Psoas muscle (tissue), 8 donors: ENCODE measurements around the gene SMIM36. TPM values are rescaled to one million over a fixed set of nuclear protein-coding genes. Genes with fewer than 3 reads are reported as not detected.
A peak's percentile ranks its signal among the peaks of the same experiment; 100 is the strongest.
"Not testable (repeated sequence)": the region's sequence is repeated elsewhere in the genome, so short reads cannot be mapped to it uniquely, and the experiment has no call there.

Experiments used
- ATAC-seq, 4 donors: fragments of 200-7000 bp; cut with Tn5 transposase; one replicate each; pipeline ENCODE4 v1.9.1; 2020; ENCODE audit warnings: moderate library complexity in 3 of 4, mild to moderate bottlenecking in 2 of 4
- DNase-seq, 2 donors: peaks; one replicate each; pipeline ENCODE4 v3.0.0-alpha.2; 2020
- H3K27ac ChIP-seq: fragments of 200-600 bp; one replicate; pipeline ENCODE4 v1.8.0; 2022
- H3K27me3 ChIP-seq, 3 donors: fragments of 200-600 bp in 1 of 3; one replicate each; pipeline versions ENCODE4 v1.6.1 to v1.8.0; 2013 to 2022; ENCODE audit warnings: low read length in 2 of 3, mild to moderate bottlenecking in 2 of 3, moderate library complexity in 1 of 3; ENCODE audit not compliant: insufficient read depth in 3 of 3
- H3K36me3 ChIP-seq, 2 donors: fragments of 200-600 bp in 1 of 2; one replicate each; pipeline versions ENCODE4 v1.6.1 to v1.8.0; 2013 to 2022; ENCODE audit warnings: low read depth in 1 of 2, mild to moderate bottlenecking in 1 of 2, moderate library complexity in 1 of 2; ENCODE audit not compliant: insufficient read depth in 1 of 2
- H3K4me1 ChIP-seq: fragments of 200-600 bp; one replicate; pipeline ENCODE4 v1.8.0; 2022
- H3K4me3 ChIP-seq: fragments of 200-600 bp; one replicate; pipeline ENCODE4 v1.8.0; 2022; ENCODE audit warnings: mild to moderate bottlenecking
- H3K9me3 ChIP-seq: fragments of 200-600 bp; one replicate; pipeline ENCODE4 v1.8.0; 2022
- WGBS, 3 donors: extraction: QIAGEN DNeasy Blood & Tissue Kit; methylation state at CpG; one replicate each; pipeline versions ENCODE4 v1.1.6 to v1.1.7; 2013; 5-methylcytosine and 5-hydroxymethylcytosine counted together
- intact Hi-C, 2 donors: fragments of 100-400 bp; cut with DNase I; formaldehyde crosslinking; loops; one replicate each; pipeline versions ENCODE4 v1.11.0 to v1.14.2; 2022
- polyA plus RNA-seq, 3 donors: library from polyadenylated mRNA; stranded (reverse); fragments of 200-250 nt; gene quantifications; one replicate each; pipeline ENCODE4 v1.2.3, GENCODE V29; 2013
- total RNA-seq, 4 donors: library from RNA; stranded (reverse); fragmentation: NEBNext Ultra II Directional in 2 of 4; extraction: Animal tissue kit (Norgen Biotek cat#: 25700) in 2 of 4; gene quantifications; one replicate each; pipeline versions ENCODE4 v1.2.1 to v1.2.4, GENCODE V29; 2021 to 2023
- TF ChIP-seq, protein P1 (sequence below): fragments of 200-600 bp; IDR thresholded peaks from one replicate; pipeline ENCODE4 v1.8.0; 2022; ENCODE audit warnings: antibody characterized with exemption
- donor health status: healthy with polysubstance abuse.
- donor health status: DM: no; HTN: no; CAD: no; lungs with moderate emphysema.
- donor health status: Bipolar disorder and iron deficiency.
- donor health status: healthy.
- donor health status: DM: yes; HTN: yes; CAD: no.
- donor health status: DM: no; HTN: no; CAD: no.
- donor health status: DM: no; HTN: no; CAD: no.
- donor health status: DM: yes; HTN: yes; CAD: no.

Gene SMIM36
- total and polyA plus RNA-seq, 7 donors: not detected

GRCh38 chr17:55433029-55433628, 78.1 kb downstream of the SMIM36 start:
- no peaks in the 10 kb centered on the region for H3K9me3 ChIP-seq
- WGBS, 3 donors: 64 to 79% (median 74%) methylated on average over 7 of the region's 7 CpGs
- peak overlapping the region; percentile 21 for H3K27ac ChIP-seq
- intact Hi-C loops: no loop called here
- TF ChIP-seq, protein P1, sequence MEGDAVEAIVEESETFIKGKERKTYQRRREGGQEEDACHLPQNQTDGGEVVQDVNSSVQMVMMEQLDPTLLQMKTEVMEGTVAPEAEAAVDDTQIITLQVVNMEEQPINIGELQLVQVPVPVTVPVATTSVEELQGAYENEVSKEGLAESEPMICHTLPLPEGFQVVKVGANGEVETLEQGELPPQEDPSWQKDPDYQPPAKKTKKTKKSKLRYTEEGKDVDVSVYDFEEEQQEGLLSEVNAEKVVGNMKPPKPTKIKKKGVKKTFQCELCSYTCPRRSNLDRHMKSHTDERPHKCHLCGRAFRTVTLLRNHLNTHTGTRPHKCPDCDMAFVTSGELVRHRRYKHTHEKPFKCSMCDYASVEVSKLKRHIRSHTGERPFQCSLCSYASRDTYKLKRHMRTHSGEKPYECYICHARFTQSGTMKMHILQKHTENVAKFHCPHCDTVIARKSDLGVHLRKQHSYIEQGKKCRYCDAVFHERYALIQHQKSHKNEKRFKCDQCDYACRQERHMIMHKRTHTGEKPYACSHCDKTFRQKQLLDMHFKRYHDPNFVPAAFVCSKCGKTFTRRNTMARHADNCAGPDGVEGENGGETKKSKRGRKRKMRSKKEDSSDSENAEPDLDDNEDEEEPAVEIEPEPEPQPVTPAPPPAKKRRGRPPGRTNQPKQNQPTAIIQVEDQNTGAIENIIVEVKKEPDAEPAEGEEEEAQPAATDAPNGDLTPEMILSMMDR: no peak
- H3K4me1 ChIP-seq: no peaks in the 10 kb centered on the region
- no peaks in the 10 kb centered on the region for H3K27me3 ChIP-seq
- no peaks in the 10 kb centered on the region for H3K36me3 ChIP-seq
- no peak for ATAC-seq
- no peak overlapping the region for H3K4me3 ChIP-seq
- DNase-seq: no peak

DNA sequence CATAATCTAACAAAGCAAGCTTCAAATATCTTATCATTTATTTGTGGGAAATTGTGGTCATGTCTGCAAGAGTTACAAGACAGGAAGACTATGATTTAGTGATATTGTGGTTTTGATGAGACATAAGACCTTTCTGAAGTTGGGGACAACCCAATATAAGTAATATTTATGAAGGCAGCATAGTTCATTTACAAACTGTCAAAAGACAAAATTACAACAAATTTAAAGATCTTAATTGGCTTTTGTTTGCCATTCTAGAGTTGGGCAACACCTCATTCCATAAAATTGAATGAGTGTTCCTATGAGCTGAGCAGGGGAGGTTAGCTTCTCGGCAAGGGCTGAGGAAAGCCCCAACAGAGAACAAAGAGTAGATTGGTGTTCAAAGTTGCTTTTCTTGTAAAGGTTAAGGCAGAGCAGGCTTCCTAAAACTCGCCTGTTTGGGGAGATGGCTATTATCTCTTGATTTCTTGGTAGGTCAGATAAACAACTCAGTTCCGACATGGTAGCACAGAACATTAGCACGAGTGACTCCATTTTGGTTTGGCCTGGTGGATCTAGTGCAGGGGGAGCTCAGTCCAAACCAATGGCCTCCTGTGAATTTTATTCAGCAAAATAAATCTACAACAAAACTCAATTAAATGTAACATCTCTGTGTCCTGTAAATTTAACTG, 78.8 kb downstream of the SMIM36 start:
- Histone ChIP-seq H3K36me3 (no peaks in the 10 kb centered on the region), H3K27ac (no peak overlapping the region), H3K4me1 (no peaks in the 10 kb centered on the region), H3K27me3 (no peaks in the 10 kb centered on the region), H3K4me3 (no peak overlapping the region), H3K9me3 (no peaks in the 10 kb centered on the region)
- ATAC-seq: no peak
- WGBS, 3 donors: 90 to 100% (median 90%) methylated on average over 4 of the region's 4 CpGs
- TF ChIP-seq, protein P1: no peak
- intact Hi-C loops: no loop called here
- DNase-seq: no peak

DNA sequence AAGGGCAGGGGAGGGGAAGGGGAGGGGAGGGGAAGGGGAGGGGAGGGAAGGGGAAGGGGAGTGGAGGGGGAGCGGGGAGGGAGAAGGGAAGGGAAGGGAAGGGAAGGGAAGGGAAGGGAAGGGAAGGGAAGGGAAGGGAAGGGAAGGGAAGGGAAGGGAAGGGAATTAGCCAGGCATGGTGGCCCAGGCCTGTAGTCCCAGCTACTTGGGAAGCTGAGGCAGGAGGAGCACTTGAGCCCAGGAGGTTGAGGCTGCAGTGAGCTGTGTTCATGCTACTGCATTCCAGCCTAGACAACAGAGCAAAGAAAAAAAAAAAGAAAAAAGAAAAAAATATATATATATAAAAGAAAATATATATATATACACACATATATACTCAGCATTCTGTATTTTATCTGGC, 79.3 kb downstream of the SMIM36 start:
- WGBS, 3 donors: no CpG with 5 or more reads among the region's 1 CpG
- H3K27me3 ChIP-seq, H3K4me3 ChIP-seq, DNase-seq, H3K9me3 ChIP-seq, H3K27ac ChIP-seq, intact Hi-C loops, H3K36me3 ChIP-seq, ATAC-seq, H3K4me1 ChIP-seq: not testable (repeated sequence)

- Histone ChIP-seq H3K4me1 (no peaks in the 10 kb centered on the region), H3K9me3 (no peaks in the 10 kb centered on the region), H3K4me3 (no peak overlapping the region), H3K27me3 (no peaks in the 10 kb centered on the region), H3K27ac (peak overlapping the region; percentile 5), H3K36me3 (no peaks in the 10 kb centered on the region)
- no peak for DNase-seq
- 55 to 66% (median 58%) methylated on average over 4 of the region's 4 CpGs for WGBS, 3 donors
- intact Hi-C loops: no loop called here
- ATAC-seq: no peak
- TF ChIP-seq, protein P1: no peak
Measured at GRCh38 chr17:55430541-55431288, 80.5 kb downstream of the SMIM36 start.

DNA sequence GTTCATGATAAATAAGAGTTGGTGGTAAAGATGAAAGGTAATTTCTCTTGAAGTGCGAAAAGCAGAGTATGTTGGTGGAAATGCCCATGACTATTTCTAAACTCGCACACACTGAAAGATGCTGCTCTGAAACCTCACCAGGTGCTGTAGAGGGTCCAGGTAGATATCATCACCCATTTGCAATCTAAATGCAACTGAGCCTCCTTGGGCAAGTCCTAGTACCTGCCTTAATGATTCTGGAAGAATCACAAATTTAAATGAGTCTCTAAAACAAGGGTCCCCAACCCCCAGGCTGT, 83.7 kb downstream of the SMIM36 start:
- H3K27me3 ChIP-seq: peaks cover 0 to 4% (median 0%) of the 10 kb centered on the region in 3 donors
- H3K4me3 ChIP-seq: no peak overlapping the region
- no peak for DNase-seq
- no peak for ATAC-seq
- H3K36me3 ChIP-seq: no peaks in the 10 kb centered on the region
- intact Hi-C loops: no loop called here
- no peaks in the 10 kb centered on the region for H3K4me1 ChIP-seq
- TF ChIP-seq, protein P1: no peak
- no peaks in the 10 kb centered on the region for H3K9me3 ChIP-seq
- no peak overlapping the region for H3K27ac ChIP-seq
- WGBS, 3 donors: 97 to 99% (median 98%) methylated on average over 2 of the region's 2 CpGs
